Measurements from ENCODE around the gene CLEC7A. TPM values are rescaled to one million over a fixed set of nuclear protein-coding genes. Genes with fewer than 3 reads are reported as not detected.

Gene CLEC7A
- total RNA-seq, 1 experiment from 2014 or later = not detected

GRCh38 chr12:10101042-10101579 lies 28.9 kb downstream of the CLEC7A start:
- H3K27me3 Mint-ChIP-seq (ENCODE audit: insufficient read depth, unreplicated experiment) = peaks cover 8% of the 10 kb centered on the region
- no peaks in the 10 kb centered on the region for H3K36me3 Mint-ChIP-seq (ENCODE audit: insufficient read depth, unreplicated experiment)
- H3K4me1 Mint-ChIP-seq (ENCODE audit: low read depth, unreplicated experiment) = no peaks in the 10 kb centered on the region
- no peak for DNase-seq
- H3K4me3 Mint-ChIP-seq (ENCODE audit: unreplicated experiment) = no peak overlapping the region
- ChIA-PET POLR2A (no interaction called here), CTCF (interaction anchor here (1.0 kb wide), 1 partner anchor 91 kb away, joined by 3 read pairs; no protein-coding TSS in a partner anchor)
- peaks cover 11% of the 10 kb centered on the region for H3K9me3 Mint-ChIP-seq (ENCODE audit: unreplicated experiment)
- no peak for TF ChIP-seq CTCF (IDR thresholded peaks at IDR 0.05; ENCODE audit: insufficient read depth in 1 of 2, low read depth in 1 of 2, low read length in 1 of 2, severe bottlenecking in 1 of 2, unreplicated experiment in 1 of 2)
- no TSS peak for BruUV-seq (replicated peaks)
- no peak overlapping the region for H3K27ac Mint-ChIP-seq (ENCODE audit: unreplicated experiment)
- no peaks in the 10 kb centered on the region for H3K9me3 ChIP-seq
- no peaks in the 10 kb centered on the region for H3K4me1 ChIP-seq
- no peak overlapping the region for H3K4me3 ChIP-seq (ENCODE audit: low read depth, low read length)
- intact Hi-C loops (cut with micrococcal nuclease; ENCODE audit: unreplicated experiment) = no loop called here
- H3K27me3 ChIP-seq (replicated peaks; ENCODE audit: control insufficient read depth, insufficient read depth, low read length) = no peaks in the 10 kb centered on the region
- no peaks in the 10 kb centered on the region for H3K36me3 ChIP-seq (ENCODE audit: control insufficient read depth, insufficient read depth, low read length)

GRCh38 chr12:10098791-10099190 lies 31.2 kb downstream of the CLEC7A start, which contains the start of gene CLEC1A:
Gene CLEC1A, minus strand, starts transcription at chr12:10098985. Its CDS starts 63 bp downstream, at chr12:10098922.
- no peaks in the 10 kb centered on the region for H3K4me1 Mint-ChIP-seq (ENCODE audit: low read depth, unreplicated experiment)
- no peaks in the 10 kb centered on the region for H3K36me3 ChIP-seq (ENCODE audit: control insufficient read depth, insufficient read depth, low read length)
- H3K4me1 ChIP-seq = no peaks in the 10 kb centered on the region
- no peaks in the 10 kb centered on the region for H3K36me3 Mint-ChIP-seq (ENCODE audit: insufficient read depth, unreplicated experiment)
- no peak within 1 kb of the TSS for H3K27ac Mint-ChIP-seq (ENCODE audit: unreplicated experiment)
- no peak for TF ChIP-seq CTCF (IDR thresholded peaks at IDR 0.05; ENCODE audit: insufficient read depth in 1 of 2, low read depth in 1 of 2, low read length in 1 of 2, severe bottlenecking in 1 of 2, unreplicated experiment in 1 of 2)
- intact Hi-C loops (cut with micrococcal nuclease; ENCODE audit: unreplicated experiment) = no loop called here
- H3K4me3 Mint-ChIP-seq (ENCODE audit: unreplicated experiment) = no peak within 1 kb of the TSS
- no peaks in the 10 kb centered on the region for H3K9me3 ChIP-seq
- H3K4me3 ChIP-seq (ENCODE audit: low read depth, low read length) = no peak within 1 kb of the TSS
- peaks cover 7% of the 10 kb centered on the region for H3K9me3 Mint-ChIP-seq (ENCODE audit: unreplicated experiment)
- no TSS peak for BruUV-seq (replicated peaks)
- H3K27me3 Mint-ChIP-seq (ENCODE audit: insufficient read depth, unreplicated experiment) = peaks cover 4% of the 10 kb centered on the region
- CTCF ChIA-PET = no interaction called here
- peak in 1 of 2 experiments; percentile 45 for DNase-seq
- H3K27me3 ChIP-seq (replicated peaks; ENCODE audit: control insufficient read depth, insufficient read depth, low read length) = no peaks in the 10 kb centered on the region
- POLR2A ChIA-PET = no interaction called here

- Histone ChIP-seq H3K9me3 (no peaks in the 10 kb centered on the region), H3K4me3 (ENCODE audit: low read depth, low read length) (no peak overlapping the region), H3K4me1 (no peaks in the 10 kb centered on the region), H3K36me3 (ENCODE audit: control insufficient read depth, insufficient read depth, low read length) (no peaks in the 10 kb centered on the region), H3K27me3 (replicated peaks; ENCODE audit: control insufficient read depth, insufficient read depth, low read length) (no peaks in the 10 kb centered on the region)
- intact Hi-C loops (cut with micrococcal nuclease; ENCODE audit: unreplicated experiment) = no loop called here
- TF ChIP-seq CTCF (IDR thresholded peaks at IDR 0.05; ENCODE audit: insufficient read depth in 1 of 2, low read depth in 1 of 2, low read length in 1 of 2, severe bottlenecking in 1 of 2, unreplicated experiment in 1 of 2) = no peak
- Mint-ChIP-seq H3K4me3 (ENCODE audit: unreplicated experiment) (no peak overlapping the region), H3K4me1 (ENCODE audit: low read depth, unreplicated experiment) (no peaks in the 10 kb centered on the region), H3K9me3 (ENCODE audit: unreplicated experiment) (no peaks in the 10 kb centered on the region), H3K36me3 (ENCODE audit: insufficient read depth, unreplicated experiment) (no peaks in the 10 kb centered on the region), H3K27ac (ENCODE audit: unreplicated experiment) (no peak overlapping the region), H3K27me3 (ENCODE audit: insufficient read depth, unreplicated experiment) (peaks cover 3% of the 10 kb centered on the region)
- CTCF ChIA-PET = interaction anchor here (1.1 kb wide), 1 partner anchor 87 kb away, joined by 3 read pairs; the partner anchor contains the start of gene CLEC12B
- DNase-seq = no peak
- BruUV-seq (replicated peaks) = no TSS peak
- POLR2A ChIA-PET = no interaction called here
Measured at GRCh38 chr12:10097521-10097920, 32.5 kb downstream of the CLEC7A start.

Data from Caco-2 (cell line).